Femur (tissue), 1 donor: ENCODE results near the gene ASB5.
"Not testable (repeated sequence)": the region's sequence is repeated elsewhere in the genome, so short reads cannot be mapped to it uniquely, and the experiment has no call there.

Experiments
- DNase-seq: peaks from one replicate; pipeline ENCODE4 v3.0.0-alpha.2; 2017

The ASB5 gene

GRCh38 chr4:176217510-176217909 lies 51.5 kb downstream of the ASB5 start:
- DNase-seq: no peak

GRCh38 chr4:176212351-176212750 lies 56.7 kb downstream of the ASB5 start:
- DNase-seq: not testable (repeated sequence)

GRCh38 chr4:176210579-176211296 lies 58.3 kb downstream of the ASB5 start:
- DNase-seq: no peak

- no peak for DNase-seq
Observed at GRCh38 chr4:176210101-176210500, 58.9 kb downstream of the ASB5 start.

GRCh38 chr4:176209535-176209934 lies 59.5 kb downstream of the ASB5 start:
- no peak for DNase-seq

GRCh38 chr4:176207839-176208238 lies 61.2 kb downstream of the ASB5 start:
- no peak for DNase-seq

- DNase-seq: no peak
Observed at GRCh38 chr4:176205299-176205698, 63.7 kb downstream of the ASB5 start.

- DNase-seq: no peak
Observed at GRCh38 chr4:176198316-176198903, 70.6 kb downstream of the ASB5 start.

GRCh38 chr4:176195184-176195978 lies 73.6 kb downstream of the ASB5 start, which contains the start of gene SPATA4:
Gene SPATA4, minus strand, starts transcription at chr4:176195585. Its CDS starts 23 bp downstream, at chr4:176195562.
- peak; percentile 97 for DNase-seq

- no peak for DNase-seq
Observed at GRCh38 chr4:176193938-176194337, 75.1 kb downstream of the ASB5 start.

- no peak for DNase-seq
Observed at GRCh38 chr4:176193126-176193525, 75.9 kb downstream of the ASB5 start.

GRCh38 chr4:176191974-176192373 lies 77.0 kb downstream of the ASB5 start:
- no peak for DNase-seq

- no peak for DNase-seq
Observed at GRCh38 chr4:176189891-176190795, 78.9 kb downstream of the ASB5 start.

- no peak for DNase-seq
Observed at GRCh38 chr4:176188654-176189053, 80.4 kb downstream of the ASB5 start.

- no peak for DNase-seq
Observed at GRCh38 chr4:176187624-176188023, 81.4 kb downstream of the ASB5 start.

- DNase-seq: no peak
Observed at GRCh38 chr4:176186671-176187395, 82.2 kb downstream of the ASB5 start.

- DNase-seq: no peak
Observed at GRCh38 chr4:176186067-176186466, 83.0 kb downstream of the ASB5 start.

GRCh38 chr4:176185051-176185450 lies 84.0 kb downstream of the ASB5 start:
- DNase-seq: no peak
